Epithelial cell of proximal tubule (primary cell): Measurements from ENCODE around the gene CHERP. TPM values are rescaled to one million over a fixed set of nuclear protein-coding genes. Genes with fewer than 3 reads are reported as not detected.

Experiments used
- DNase-seq: peaks from one replicate; pipeline ENCODE4 v3.0.0-alpha.2; 2011; ENCODE audit warnings: low read depth
- H3K4me3 ChIP-seq: 2 replicates; pipeline ENCODE4 v1.5.1; 2011; ENCODE audit warnings: low read depth, mild to moderate bottlenecking, low read length
- total RNA-seq: library from RNA; depleted of rRNA; stranded (reverse); fragments of >200 nt; gene quantifications from 2 replicates; pipeline ENCODE4 v1.2.3, GENCODE V29; 2015
- TF ChIP-seq, protein P1 (sequence below): conservative IDR thresholded peaks from 2 replicates; pipeline ENCODE4 v1.5.1; 2012; ENCODE audit warnings: low read depth, mild to moderate bottlenecking, low read length

The CHERP gene
- total RNA-seq, 1 donor from 2014 or later: 11.2 TPM

DNA sequence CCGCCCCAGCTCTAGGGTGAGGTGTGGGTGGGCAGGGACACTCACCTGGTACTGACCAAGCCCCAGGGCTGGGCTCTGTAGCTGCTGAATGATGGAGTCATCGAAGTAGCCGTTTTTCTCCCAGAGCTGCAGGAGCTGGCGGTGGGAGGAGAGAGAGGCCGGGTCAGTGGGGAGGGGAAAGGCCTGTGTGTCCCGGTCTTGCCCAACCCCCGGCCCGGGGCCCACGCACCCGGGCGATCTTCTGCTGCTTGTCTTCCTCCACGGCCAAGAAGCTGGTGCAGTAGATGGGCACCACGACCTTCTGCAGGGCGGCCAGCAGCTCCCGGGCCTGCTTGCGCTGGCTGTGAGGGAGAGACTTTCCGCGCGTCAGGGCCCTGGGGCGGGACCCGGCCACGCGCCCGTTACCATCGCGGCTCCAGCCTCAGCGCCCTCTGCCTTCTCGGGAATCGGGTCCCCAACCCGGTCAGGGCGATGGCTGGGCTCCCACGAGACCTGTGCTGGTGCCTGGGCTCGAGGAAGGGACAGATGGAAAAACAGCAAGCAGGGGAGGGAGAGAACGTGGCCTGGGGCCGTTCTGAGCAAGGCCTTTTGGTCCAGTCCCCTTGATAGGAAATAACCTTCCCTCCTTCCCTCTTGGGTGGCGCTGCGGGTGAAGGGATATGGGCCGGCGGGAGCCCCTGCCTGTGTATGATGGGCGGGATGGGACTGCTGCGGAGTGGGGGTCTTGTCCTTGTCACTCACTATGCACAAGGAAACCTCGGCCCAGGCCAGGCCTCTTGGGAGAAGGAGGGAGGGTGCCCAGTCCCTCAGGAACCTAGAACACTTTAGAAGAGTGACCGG lies 11.5 kb downstream of the CHERP start:
- TF ChIP-seq, protein P1, sequence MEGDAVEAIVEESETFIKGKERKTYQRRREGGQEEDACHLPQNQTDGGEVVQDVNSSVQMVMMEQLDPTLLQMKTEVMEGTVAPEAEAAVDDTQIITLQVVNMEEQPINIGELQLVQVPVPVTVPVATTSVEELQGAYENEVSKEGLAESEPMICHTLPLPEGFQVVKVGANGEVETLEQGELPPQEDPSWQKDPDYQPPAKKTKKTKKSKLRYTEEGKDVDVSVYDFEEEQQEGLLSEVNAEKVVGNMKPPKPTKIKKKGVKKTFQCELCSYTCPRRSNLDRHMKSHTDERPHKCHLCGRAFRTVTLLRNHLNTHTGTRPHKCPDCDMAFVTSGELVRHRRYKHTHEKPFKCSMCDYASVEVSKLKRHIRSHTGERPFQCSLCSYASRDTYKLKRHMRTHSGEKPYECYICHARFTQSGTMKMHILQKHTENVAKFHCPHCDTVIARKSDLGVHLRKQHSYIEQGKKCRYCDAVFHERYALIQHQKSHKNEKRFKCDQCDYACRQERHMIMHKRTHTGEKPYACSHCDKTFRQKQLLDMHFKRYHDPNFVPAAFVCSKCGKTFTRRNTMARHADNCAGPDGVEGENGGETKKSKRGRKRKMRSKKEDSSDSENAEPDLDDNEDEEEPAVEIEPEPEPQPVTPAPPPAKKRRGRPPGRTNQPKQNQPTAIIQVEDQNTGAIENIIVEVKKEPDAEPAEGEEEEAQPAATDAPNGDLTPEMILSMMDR: no peak
- no peak overlapping the region for H3K4me3 ChIP-seq
- DNase-seq: no peak

DNA sequence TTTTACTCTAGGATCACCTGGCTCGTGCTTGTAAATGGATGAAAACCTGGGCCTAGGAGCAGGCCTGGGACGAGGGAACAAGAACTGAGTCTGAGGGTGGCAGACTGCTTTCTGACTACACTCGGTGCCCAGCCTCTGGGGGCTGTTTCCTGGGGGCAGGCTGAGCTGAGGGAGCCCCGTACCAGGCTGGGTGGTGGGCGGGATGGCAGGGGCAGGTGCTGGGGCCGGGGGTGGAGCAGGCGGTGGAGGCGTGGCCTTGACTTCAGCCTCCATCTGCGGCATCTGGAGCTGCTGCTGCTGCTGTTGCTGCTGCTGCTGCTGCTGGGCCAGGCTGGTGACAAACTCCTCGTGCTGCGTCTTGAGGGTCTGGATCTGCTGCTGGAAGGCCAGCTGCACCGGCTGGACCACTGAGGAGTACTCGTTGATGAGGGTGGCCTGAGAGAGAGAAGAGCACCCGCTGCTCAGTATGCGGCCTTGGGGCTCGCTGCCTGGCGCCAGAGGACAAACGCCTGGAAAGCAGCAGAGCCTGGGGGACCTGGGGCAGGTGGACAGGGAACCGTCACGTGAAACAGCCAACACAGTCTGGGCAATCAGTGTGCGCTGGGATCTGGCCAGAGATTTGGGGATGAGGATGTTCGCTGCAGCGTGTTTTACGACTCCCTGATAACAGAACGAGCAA lies 12.6 kb downstream of the CHERP start:
- no peak overlapping the region for H3K4me3 ChIP-seq
- no peak for DNase-seq
- TF ChIP-seq, protein P1: no peak

DNA sequence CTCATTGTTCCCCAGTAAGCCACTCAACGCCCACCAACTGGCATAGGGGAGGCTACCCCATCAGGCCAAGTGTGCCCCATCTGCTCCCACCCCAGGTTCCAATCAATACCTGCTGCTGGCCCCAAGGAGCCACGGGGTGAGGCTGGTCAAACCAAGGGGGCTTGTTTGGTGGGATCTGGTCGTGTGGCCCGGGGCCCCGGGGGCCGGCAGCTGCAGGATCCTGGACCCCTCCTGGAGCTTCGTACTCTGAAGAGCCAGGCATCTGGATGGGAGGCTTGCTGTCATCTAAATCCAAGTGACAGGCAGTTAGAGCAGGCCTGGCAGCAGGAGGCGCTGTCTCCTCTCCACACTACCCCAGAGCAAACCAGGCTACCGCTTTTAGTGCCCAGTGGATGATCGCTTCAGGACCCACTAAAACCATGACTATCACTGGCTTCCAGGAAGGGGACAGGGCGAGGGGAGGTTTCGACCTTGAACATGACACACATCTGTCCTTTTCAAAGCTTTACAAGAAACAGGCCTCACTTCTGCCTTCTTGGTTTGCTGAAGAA lies 14.2 kb downstream of the CHERP start:
- TF ChIP-seq, protein P1: peak; percentile 61
- no peak for DNase-seq
- H3K4me3 ChIP-seq: no peak overlapping the region

DNA sequence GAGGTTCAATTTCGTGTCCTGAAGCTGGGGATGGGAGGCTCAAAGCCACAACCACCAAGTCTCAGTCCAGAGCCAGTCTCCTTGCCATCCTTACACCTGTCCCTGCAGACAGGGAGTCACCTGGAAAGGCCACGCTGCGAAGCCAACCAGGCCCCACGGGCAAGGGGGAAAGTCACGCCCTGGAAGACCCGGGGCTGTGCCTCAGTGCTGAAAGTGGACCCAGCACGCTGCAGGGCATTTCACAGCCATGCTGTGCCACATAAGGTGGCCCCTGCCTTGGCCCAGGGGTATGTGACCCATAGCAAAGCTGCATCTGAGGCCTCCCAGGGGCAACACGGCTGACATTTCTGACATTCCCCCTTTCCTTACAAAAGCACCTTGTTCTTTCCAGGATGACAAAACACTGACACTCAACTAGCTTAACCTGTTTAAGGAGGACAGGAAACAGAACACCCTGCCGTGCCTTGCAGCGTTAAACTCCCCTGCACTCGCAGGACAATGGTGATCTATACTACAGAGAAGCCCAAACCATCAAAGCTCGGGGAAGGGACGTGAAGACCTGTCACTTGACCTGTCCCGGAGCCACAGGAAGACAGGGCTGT lies 14.8 kb downstream of the CHERP start:
- TF ChIP-seq, protein P1: no peak
- no peak for DNase-seq
- H3K4me3 ChIP-seq: no peak overlapping the region

DNA sequence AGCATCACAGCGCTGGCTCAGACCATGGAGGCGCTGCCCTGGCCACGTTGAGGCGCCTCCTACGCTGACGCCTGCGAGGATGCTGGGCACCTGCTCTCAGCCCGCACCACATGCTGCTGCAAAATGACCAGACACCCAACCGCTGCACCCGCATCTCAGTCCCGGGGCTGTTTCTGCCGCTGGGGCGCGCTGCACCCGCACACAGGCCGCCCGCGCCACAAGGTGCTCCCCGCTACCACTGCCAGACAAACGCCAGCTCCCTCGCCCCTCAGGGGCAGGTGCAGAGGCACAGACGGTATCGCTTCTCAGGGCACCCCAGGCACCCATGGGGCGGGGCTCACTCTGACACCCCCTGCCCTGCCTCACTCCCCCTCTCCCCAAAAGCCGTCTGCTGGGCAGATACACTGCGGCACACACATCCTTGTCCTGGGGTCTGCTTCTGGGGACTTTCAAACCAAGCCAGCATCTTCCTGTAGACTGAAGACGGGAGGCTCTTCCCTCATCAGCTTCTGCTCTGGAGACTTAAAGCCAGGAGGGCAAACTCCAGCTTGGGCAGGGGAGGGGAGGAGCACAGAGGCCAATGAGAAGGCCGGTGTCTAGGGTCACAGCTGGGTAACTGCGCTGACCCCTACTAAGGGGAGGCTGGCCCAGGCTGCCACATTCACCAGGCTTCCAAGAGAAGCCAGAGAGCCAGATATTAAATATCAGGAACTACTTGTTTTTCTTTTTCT lies 16.3 kb downstream of the CHERP start:
- no peak overlapping the region for H3K4me3 ChIP-seq
- TF ChIP-seq, protein P1: no peak
- no peak for DNase-seq

DNA sequence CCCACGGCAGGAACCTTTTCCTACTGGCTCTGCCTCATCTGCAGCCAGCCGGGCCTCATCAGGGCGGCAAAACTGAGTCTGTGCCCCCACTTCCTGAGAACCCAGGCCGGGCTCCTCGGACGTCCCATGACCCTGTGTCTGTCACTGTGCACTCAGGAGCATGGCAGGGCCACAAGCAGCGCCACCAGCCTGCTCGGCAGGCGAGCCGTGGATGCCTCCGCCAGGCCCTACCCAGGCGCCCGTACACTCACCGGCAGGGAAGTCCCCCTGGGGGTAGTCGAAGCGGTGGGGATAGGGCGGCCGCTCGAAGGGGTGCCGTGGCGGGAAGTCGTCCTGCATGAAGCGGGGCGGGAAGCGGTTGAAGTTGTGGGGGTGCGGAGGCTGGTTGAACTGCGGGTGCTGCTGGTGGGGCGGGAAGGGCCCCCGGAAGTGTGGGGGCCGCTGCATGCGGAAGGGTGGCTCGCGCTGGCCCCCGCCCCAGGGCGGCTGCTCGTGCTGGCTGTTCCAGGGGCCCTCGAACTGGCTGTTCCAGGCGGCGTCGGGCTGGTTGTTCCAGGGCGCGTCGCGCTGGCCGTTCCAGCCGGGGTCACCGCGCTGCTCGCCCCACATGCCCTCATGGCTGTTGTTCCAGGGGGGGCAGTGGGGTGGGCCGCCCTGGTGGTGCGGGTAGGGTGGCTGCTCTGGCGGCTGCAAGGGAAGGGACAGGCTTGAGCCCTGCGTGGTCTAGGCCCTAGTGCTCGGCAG lies 17.1 kb downstream of the CHERP start:
- no peak for DNase-seq
- TF ChIP-seq, protein P1: no peak
- H3K4me3 ChIP-seq: no peak overlapping the region
